Small intestine (tissue), 7 donors: ENCODE measurements around the gene CLEC7A. TPM values are rescaled to one million over a fixed set of nuclear protein-coding genes. Genes with fewer than 3 reads are reported as not detected.

ENCODE experiments used
- DNase-seq, 2 donors: peaks; one replicate each; pipeline versions ENCODE4 v3.0.0 to v3.0.0-alpha.2; 2013
- FAIRE-seq: peaks from 2 replicates; lab custom pipeline; 2012; peaks lifted over from hg19 to GRCh38; lab: Jason Lieb, UNC
- H3K27ac ChIP-seq, 3 donors: one replicate each; pipeline ENCODE4 v1.5.1; 2013; ENCODE audit warnings: low read length in 2 of 3, mild to moderate bottlenecking in 2 of 3, control low read depth in 1 of 3, inconsistent platforms in 1 of 3, low read depth in 1 of 3, moderate library complexity in 1 of 3
- H3K27me3 ChIP-seq, 3 donors: one replicate each; pipeline ENCODE4 v1.6.1; 2013; ENCODE audit warnings: low read length in 3 of 3, inconsistent platforms in 1 of 3; ENCODE audit not compliant: control insufficient read depth in 3 of 3, insufficient read depth in 3 of 3
- H3K36me3 ChIP-seq, 3 donors: one replicate each; pipeline ENCODE4 v1.6.1; 2013; ENCODE audit warnings: low read length in 3 of 3, inconsistent platforms in 1 of 3, low read depth in 1 of 3, mild to moderate bottlenecking in 1 of 3, moderate library complexity in 1 of 3; ENCODE audit not compliant: control insufficient read depth in 3 of 3, insufficient read depth in 2 of 3
- H3K4me1 ChIP-seq, 3 donors: one replicate each; pipeline ENCODE4 v1.6.1; 2013; ENCODE audit warnings: low read length in 2 of 3, inconsistent platforms in 1 of 3, low read depth in 1 of 3, mild to moderate bottlenecking in 1 of 3, moderate library complexity in 1 of 3; ENCODE audit not compliant: control insufficient read depth in 3 of 3, insufficient read depth in 2 of 3
- H3K4me3 ChIP-seq, 3 donors: one replicate each; pipeline ENCODE4 v1.5.1; 2013; ENCODE audit warnings: low read length in 3 of 3, control low read depth in 1 of 3, inconsistent platforms in 1 of 3, low read depth in 1 of 3, mild to moderate bottlenecking in 1 of 3, moderate library complexity in 1 of 3
- H3K9me3 ChIP-seq, 2 donors: one replicate each; pipeline ENCODE4 v1.6.1; 2013; ENCODE audit warnings: low read depth in 1 of 2, low read length in 1 of 2; ENCODE audit not compliant: control insufficient read depth in 2 of 2, insufficient read depth in 1 of 2
- WGBS, 3 donors: extraction: QIAGEN DNeasy Blood & Tissue Kit; methylation state at CpG; one replicate each; pipeline ENCODE4 v1.1.7; 2013; 5-methylcytosine and 5-hydroxymethylcytosine counted together
- polyA plus RNA-seq, 4 donors: library from polyadenylated mRNA; stranded (reverse) in 3 of 4; unstranded in 1 of 4; fragments of 200-250 nt in 3 of 4; fragments of 120-200 nt in 1 of 4; gene quantifications; one replicate each; pipeline versions ENCODE4 v1.2.1 to v1.2.3, GENCODE V29; 2013
- donor health status: healthy with polysubstance abuse.
- donor health status: control.
- donor health status: control.
- donor health status: Bipolar disorder and iron deficiency.
- donor health status: healthy.

CLEC7A gene
- polyA plus RNA-seq, 4 donors: 0.45 to 7.2 (median 5.2) TPM

GRCh38 chr12:10097521-10097920 is 32.5 kb downstream of the CLEC7A start:
- WGBS, 3 donors: 57 to 66% (median 61%) methylated on average over 3 of the region's 3 CpGs
- FAIRE-seq: no peak
- no peaks in the 10 kb centered on the region for H3K27me3 ChIP-seq

DNA sequence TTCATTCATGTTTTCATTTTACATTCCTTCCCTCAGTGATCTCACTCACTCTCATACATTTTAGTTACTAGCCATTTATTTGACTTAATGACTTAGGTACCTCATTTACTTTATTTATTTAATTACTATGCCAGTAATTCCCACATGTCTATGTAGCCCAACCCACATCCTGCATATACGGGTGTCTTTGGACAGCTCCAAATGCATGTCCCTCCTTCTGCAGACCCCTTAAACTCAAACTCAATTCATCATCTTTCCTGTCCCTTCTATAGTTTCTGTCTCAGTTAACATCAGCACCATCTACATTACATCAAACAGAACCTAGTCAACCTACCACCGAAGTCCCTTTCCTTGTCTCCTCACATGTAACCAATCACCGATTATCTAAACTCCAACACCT is 34.0 kb downstream of the CLEC7A start:
- no peaks in the 10 kb centered on the region for H3K4me1 ChIP-seq
- no peaks in the 10 kb centered on the region for H3K27me3 ChIP-seq
- no peak overlapping the region for H3K27ac ChIP-seq
- no peaks in the 10 kb centered on the region for H3K36me3 ChIP-seq
- H3K4me3 ChIP-seq: no peak overlapping the region
- WGBS, 3 donors: 80 to 89% (median 82%) methylated on average over 3 of the region's 3 CpGs
- DNase-seq (no peak), FAIRE-seq (no peak)
- H3K9me3 ChIP-seq: no peaks in the 10 kb centered on the region

More at GRCh38 chr12:10097521-10097920, 32.5 kb downstream of the CLEC7A start:
- Histone ChIP-seq H3K4me3 (no peak overlapping the region), H3K36me3 (no peaks in the 10 kb centered on the region), H3K27ac (peak overlapping the region in 2 of 3 donors; percentile 48 to 49), H3K9me3 (no peaks in the 10 kb centered on the region), H3K4me1 (no peaks in the 10 kb centered on the region)
- no peak for DNase-seq

GRCh38 chr12:10094646-10095395 is 35.2 kb downstream of the CLEC7A start:
- Histone ChIP-seq H3K27me3 (no peaks in the 10 kb centered on the region), H3K4me1 (no peaks in the 10 kb centered on the region), H3K9me3 (no peaks in the 10 kb centered on the region), H3K27ac (no peak overlapping the region), H3K36me3 (no peaks in the 10 kb centered on the region), H3K4me3 (no peak overlapping the region)
- 65 to 71% (median 66%) methylated on average over 4 of the region's 4 CpGs for WGBS, 3 donors
- FAIRE-seq: no peak
- no peak for DNase-seq

DNA sequence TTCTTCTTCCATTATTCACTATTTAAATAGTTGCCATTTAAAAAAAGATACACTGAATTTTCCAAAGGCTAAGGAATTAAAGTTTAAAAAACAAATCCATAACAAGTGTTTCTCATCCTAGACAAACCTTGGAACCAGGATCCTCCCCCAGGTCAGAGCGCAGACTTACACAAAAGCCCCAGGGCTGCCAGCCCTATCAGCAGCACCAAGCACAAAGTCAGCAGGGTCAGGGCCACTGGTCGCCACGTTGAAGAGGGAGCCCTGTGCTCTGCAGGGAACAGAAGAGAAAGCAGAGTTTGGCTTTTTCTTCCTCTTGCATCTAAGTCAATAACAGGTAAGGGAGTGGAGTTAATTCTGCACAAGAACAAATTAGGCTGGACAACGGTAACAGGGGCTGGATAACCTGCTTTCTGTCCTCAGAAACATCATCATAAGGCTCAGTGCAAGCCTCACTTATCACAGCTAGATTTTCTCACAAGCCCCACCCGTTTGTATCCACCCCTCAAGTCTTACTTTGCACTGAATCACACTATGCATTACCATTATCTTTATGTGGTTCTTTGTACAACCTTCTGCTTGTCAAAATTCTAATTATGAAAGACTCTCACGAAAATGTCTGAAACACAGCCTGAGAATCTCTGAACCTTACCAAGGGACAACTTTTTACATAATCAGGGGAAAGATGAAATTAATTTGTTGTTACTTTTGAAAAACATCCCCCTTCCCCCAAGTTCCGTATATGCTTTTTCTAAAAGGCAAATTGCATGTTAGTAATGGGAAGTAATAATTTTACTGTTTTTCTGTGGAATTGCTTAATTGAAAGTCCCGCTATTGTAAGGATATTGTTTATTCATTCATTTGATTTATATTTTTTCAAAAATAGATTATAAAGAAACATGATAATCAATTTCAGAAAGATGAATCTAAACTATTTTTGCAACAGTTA is 40.8 kb downstream of the CLEC7A start:
- WGBS, 3 donors: 43 to 53% (median 44%) methylated on average over 8 of the region's 8 CpGs

DNA sequence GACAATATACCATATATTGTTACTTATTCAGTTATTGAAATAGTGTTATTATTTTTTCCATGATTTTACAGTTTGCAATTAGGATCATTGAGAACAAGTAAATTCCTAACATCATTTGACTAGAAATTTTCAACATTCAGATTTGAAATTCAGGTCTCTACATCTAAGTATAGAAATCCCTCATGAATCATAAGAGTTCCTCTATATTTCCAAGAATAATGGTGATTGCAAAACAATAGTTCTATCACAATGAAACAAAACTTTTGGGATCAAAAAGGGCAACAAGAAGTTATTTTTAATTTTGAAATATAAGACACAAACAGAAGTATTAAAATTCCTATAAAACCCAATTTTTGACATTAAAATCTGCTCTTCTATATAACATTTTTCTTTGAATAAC is 42.0 kb downstream of the CLEC7A start:
- peak; percentile 74 for FAIRE-seq

More for the DNA sequence above, 40.8 kb downstream of the CLEC7A start:
- Histone ChIP-seq H3K27me3 (no peaks in the 10 kb centered on the region), H3K4me1 (no peaks in the 10 kb centered on the region), H3K9me3 (peaks cover 0 to 5% of the 10 kb centered on the region in 2 donors), H3K27ac (no peak overlapping the region), H3K36me3 (no peaks in the 10 kb centered on the region), H3K4me3 (no peak overlapping the region)
- FAIRE-seq (no peak), DNase-seq (no peak)

GRCh38 chr12:10086387-10086786 is 43.6 kb downstream of the CLEC7A start:
- Histone ChIP-seq H3K36me3 (no peaks in the 10 kb centered on the region), H3K4me1 (no peaks in the 10 kb centered on the region), H3K27ac (no peak overlapping the region), H3K4me3 (no peak overlapping the region), H3K27me3 (no peaks in the 10 kb centered on the region), H3K9me3 (peaks cover 0 to 12% of the 10 kb centered on the region in 2 donors)
- WGBS, 3 donors: 24 to 74% (median 47%) methylated on average over 3 of the region's 3 CpGs
- FAIRE-seq: peak; percentile 23
- DNase-seq: no peak

More for the DNA sequence above, 42.0 kb downstream of the CLEC7A start:
- H3K9me3 ChIP-seq: peaks cover 0 to 8% of the 10 kb centered on the region in 2 donors
- H3K36me3 ChIP-seq: no peaks in the 10 kb centered on the region
- no peaks in the 10 kb centered on the region for H3K4me1 ChIP-seq
- H3K27ac ChIP-seq: no peak overlapping the region
- no peaks in the 10 kb centered on the region for H3K27me3 ChIP-seq
- H3K4me3 ChIP-seq: no peak overlapping the region
- DNase-seq: no peak

GRCh38 chr12:10084733-10085132 is 45.3 kb downstream of the CLEC7A start:
- Histone ChIP-seq H3K27me3 (no peaks in the 10 kb centered on the region), H3K9me3 (peaks cover 0 to 12% of the 10 kb centered on the region in 2 donors), H3K36me3 (no peaks in the 10 kb centered on the region), H3K4me3 (no peak overlapping the region), H3K27ac (no peak overlapping the region), H3K4me1 (no peaks in the 10 kb centered on the region)
- DNase-seq (no peak), FAIRE-seq (no peak)
- WGBS, 3 donors: 81 to 90% (median 88%) methylated on average over 6 of the region's 6 CpGs

- no peaks in the 10 kb centered on the region for H3K4me1 ChIP-seq
- H3K4me3 ChIP-seq: no peak overlapping the region
- no peaks in the 10 kb centered on the region for H3K36me3 ChIP-seq
- H3K27me3 ChIP-seq: no peaks in the 10 kb centered on the region
- FAIRE-seq: no peak
- no peak overlapping the region for H3K27ac ChIP-seq
- DNase-seq: no peak
- WGBS, 3 donors: 51 to 70% (median 59%) methylated on average over 5 of the region's 5 CpGs
- peaks cover 0 to 12% of the 10 kb centered on the region in 2 donors for H3K9me3 ChIP-seq
Observed at GRCh38 chr12:10082117-10082874, 47.7 kb downstream of the CLEC7A start.
